Tibial nerve (tissue), 4 donors: Measurements from ENCODE around the gene CFAP92. TPM values are rescaled to one million over a fixed set of nuclear protein-coding genes. Genes with fewer than 3 reads are reported as not detected.

ENCODE experiments used
- DNase-seq, 2 donors: peaks; one replicate each; pipeline ENCODE4 v3.0.0-alpha.2; 2019; ENCODE audit warnings: low spot score in 2 of 2
- H3K27ac ChIP-seq, 4 donors: fragments of 200-600 bp; sonication (generic) in 3 of 4; one replicate each; pipeline ENCODE4 v1.5.1; 2017 to 2019; ENCODE audit warnings: mild to moderate bottlenecking in 1 of 4
- H3K27me3 ChIP-seq, 2 donors: fragments of 200-600 bp; sonication (generic) in 1 of 2; one replicate each; pipeline versions ENCODE4 v1.5.1 to v1.6.0; 2017 to 2019
- H3K36me3 ChIP-seq, 3 donors: fragments of 200-600 bp; sonication (generic); one replicate each; pipeline ENCODE4 v1.5.1; 2018 to 2019
- H3K4me1 ChIP-seq, 4 donors: fragments of 200-600 bp; sonication (generic) in 3 of 4; one replicate each; pipeline ENCODE4 v1.5.1; 2017 to 2019
- H3K4me3 ChIP-seq, 4 donors: fragments of 200-600 bp; sonication (generic) in 3 of 4; one replicate each; pipeline ENCODE4 v1.5.1; 2017 to 2019; ENCODE audit warnings: mild to moderate bottlenecking in 1 of 4, moderate library complexity in 1 of 4
- H3K9me3 ChIP-seq, 4 donors: fragments of 200-600 bp; sonication (generic) in 3 of 4; one replicate each; pipeline ENCODE4 v1.5.1; 2017 to 2019
- CTCF ChIP-seq, 5 experiments: fragments of 200-600 bp in 3 of 5; fragments of 450-650 bp in 2 of 5; sonication (generic) in 3 of 5; IDR thresholded peaks; one replicate each; pipeline ENCODE4 v1.5.1; 2016 to 2019; ENCODE audit warnings: antibody characterized with exemption in 5 of 5, mild to moderate bottlenecking in 3 of 5, moderate library complexity in 2 of 5
- EP300 ChIP-seq, 2 donors: sonication (generic); formaldehyde crosslinking; IDR thresholded peaks; one replicate each; pipeline ENCODE4 v1.6.1; 2017; ENCODE audit warnings: antibody characterized with exemption in 2 of 2, mild to moderate bottlenecking in 1 of 2
- POLR2A ChIP-seq, 2 donors: fragments of 450-650 bp; IDR thresholded peaks; one replicate each; pipeline ENCODE4 v1.6.1; 2017; ENCODE audit warnings: antibody characterized with exemption in 2 of 2, mild to moderate bottlenecking in 2 of 2, moderate library complexity in 2 of 2
- WGBS, 2 donors: methylation state at CpG; one replicate each; pipeline ENCODE4 v1.1.5; 2018; 5-methylcytosine and 5-hydroxymethylcytosine counted together
- total RNA-seq, 4 donors: library from RNA; depleted of rRNA; stranded (reverse); fragments of >200 nt; gene quantifications; one replicate each; pipeline ENCODE4 v1.1.0, GENCODE V29; 2016

CFAP92 gene
- total RNA-seq, 4 donors from 2014 or later, result 0.22 to 0.78 (median 0.63) TPM; not detected in 1

GRCh38 chr3:128919988-128920387 is 73.9 kb downstream of the CFAP92 start:
- no peak for TF ChIP-seq CTCF (IDR thresholded peaks at IDR 0.05)
- no peak for TF ChIP-seq POLR2A (IDR thresholded peaks at IDR 0.05)
- TF ChIP-seq EP300 (IDR thresholded peaks at IDR 0.05), result no peak
- Histone ChIP-seq H3K4me3 (no peak overlapping the region), H3K27me3 (no peaks in the 10 kb centered on the region), H3K36me3 (peaks cover 0 to 45% (median under 1%) of the 10 kb centered on the region in 3 donors), H3K27ac (no peak overlapping the region), H3K4me1 (no peaks in the 10 kb centered on the region), H3K9me3 (peaks cover 0 to 28% (median 0%) of the 10 kb centered on the region in 4 donors)
- DNase-seq, result no peak
- WGBS, 2 donors, result 97 to 100% methylated on average over 1 of the region's 1 CpG

GRCh38 chr3:128917291-128917690 is 76.6 kb downstream of the CFAP92 start:
- Histone ChIP-seq H3K27me3 (no peaks in the 10 kb centered on the region), H3K27ac (no peak overlapping the region), H3K9me3 (peaks cover 0 to 22% (median 0%) of the 10 kb centered on the region in 4 donors), H3K36me3 (peaks cover 0 to 72% (median 27%) of the 10 kb centered on the region in 3 donors), H3K4me1 (no peaks in the 10 kb centered on the region), H3K4me3 (no peak overlapping the region)
- TF ChIP-seq CTCF (IDR thresholded peaks at IDR 0.05) (peak in 1 of 5 experiments; percentile 6), EP300 (IDR thresholded peaks at IDR 0.05) (no peak), POLR2A (IDR thresholded peaks at IDR 0.05) (no peak)
- no peak for DNase-seq
- WGBS, 2 donors, result 48 to 52% methylated on average over 2 of the region's 2 CpGs

- no peak for DNase-seq
- H3K4me1 ChIP-seq, result no peaks in the 10 kb centered on the region
- H3K36me3 ChIP-seq, result peaks cover 0 to 86% (median 28%) of the 10 kb centered on the region in 3 donors
- TF ChIP-seq POLR2A (IDR thresholded peaks at IDR 0.05) (no peak), EP300 (IDR thresholded peaks at IDR 0.05) (no peak)
- WGBS, 2 donors, result 94% methylated on average over 10 of the region's 10 CpGs
- H3K4me3 ChIP-seq, result no peak overlapping the region
- peaks cover 0 to 3% (median 0%) of the 10 kb centered on the region in 4 donors for H3K9me3 ChIP-seq
- no peak overlapping the region for H3K27ac ChIP-seq
- no peaks in the 10 kb centered on the region for H3K27me3 ChIP-seq
Measured at GRCh38 chr3:128914966-128915645, 78.8 kb downstream of the CFAP92 start.

GRCh38 chr3:128911911-128912310 is 82.0 kb downstream of the CFAP92 start:
- no peak for TF ChIP-seq EP300 (IDR thresholded peaks at IDR 0.05)
- Histone ChIP-seq H3K4me3 (no peak overlapping the region), H3K27ac (no peak overlapping the region), H3K36me3 (peaks cover 3 to 99% (median 39%) of the 10 kb centered on the region in 3 donors), H3K4me1 (no peaks in the 10 kb centered on the region), H3K27me3 (no peaks in the 10 kb centered on the region), H3K9me3 (no peaks in the 10 kb centered on the region)
- WGBS, 2 donors, result 82 to 92% methylated on average over 5 to 6 of the region's 7 CpGs
- DNase-seq, result no peak

GRCh38 chr3:128910006-128910405 is 83.9 kb downstream of the CFAP92 start:
- Histone ChIP-seq H3K9me3 (no peaks in the 10 kb centered on the region), H3K27ac (no peak overlapping the region), H3K4me3 (no peak overlapping the region), H3K36me3 (peaks cover 3 to 100% (median 44%) of the 10 kb centered on the region in 3 donors), H3K27me3 (no peaks in the 10 kb centered on the region), H3K4me1 (no peaks in the 10 kb centered on the region)
- DNase-seq, result no peak
- WGBS, 2 donors, result 69 to 95% methylated on average over 6 to 13 of the region's 13 CpGs
- TF ChIP-seq EP300 (IDR thresholded peaks at IDR 0.05) (no peak), POLR2A (IDR thresholded peaks at IDR 0.05) (no peak), CTCF (IDR thresholded peaks at IDR 0.05) (no peak)

GRCh38 chr3:128908951-128909350 is 84.9 kb downstream of the CFAP92 start:
- Histone ChIP-seq H3K27me3 (no peaks in the 10 kb centered on the region), H3K4me1 (no peaks in the 10 kb centered on the region), H3K36me3 (peaks cover 3 to 100% (median 40%) of the 10 kb centered on the region in 3 donors), H3K9me3 (no peaks in the 10 kb centered on the region), H3K4me3 (no peak overlapping the region), H3K27ac (no peak overlapping the region)
- TF ChIP-seq POLR2A (IDR thresholded peaks at IDR 0.05) (no peak), CTCF (IDR thresholded peaks at IDR 0.05) (no peak), EP300 (IDR thresholded peaks at IDR 0.05) (no peak)
- WGBS, 2 donors, result 94 to 98% methylated on average over 6 of the region's 6 CpGs
- DNase-seq, result no peak
